ENCODE results near the gene VPS37B. TPM values are rescaled to one million over a fixed set of nuclear protein-coding genes. Genes with fewer than 3 reads are reported as not detected.
"Not testable (repeated sequence)": the region's sequence is repeated elsewhere in the genome, so short reads cannot be mapped to it uniquely, and the experiment has no call there.

VPS37B gene
- total and polyA plus RNA-seq, 12 donors = 11.0 to 52.4 (median 28.0) TPM

DNA sequence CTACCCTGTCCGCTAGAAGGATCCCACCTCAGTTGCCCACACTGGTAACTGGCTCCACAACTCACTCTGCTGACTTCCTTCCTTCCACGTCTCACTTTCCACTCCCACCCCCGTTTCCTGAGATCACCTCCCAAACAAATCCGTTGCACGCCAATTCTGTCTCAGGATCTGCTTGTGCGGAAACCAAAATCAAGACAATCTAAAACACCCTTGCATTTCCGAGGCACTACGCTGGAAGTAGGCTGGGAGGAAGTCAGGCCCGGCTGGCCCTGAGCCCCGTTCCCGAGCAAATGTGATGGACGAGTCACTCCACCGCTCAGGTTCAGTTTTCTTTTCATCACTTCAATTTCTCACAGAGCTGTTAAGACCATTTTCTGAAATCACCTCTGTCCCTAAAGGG is 47.3 kb upstream of the VPS37B start:
- peak in 3 of 7 donors; percentile 33 to 60 (median 35) for DNase-seq
- intact Hi-C loops (cut with DNase I) = loop anchor here in 1 of 2 donors (10.0 kb wide), 1 partner anchor 148 kb away; no protein-coding TSS in a partner anchor
- H3K27ac ChIP-seq = peak overlapping the region in 1 of 5 donors; percentile 35

DNA sequence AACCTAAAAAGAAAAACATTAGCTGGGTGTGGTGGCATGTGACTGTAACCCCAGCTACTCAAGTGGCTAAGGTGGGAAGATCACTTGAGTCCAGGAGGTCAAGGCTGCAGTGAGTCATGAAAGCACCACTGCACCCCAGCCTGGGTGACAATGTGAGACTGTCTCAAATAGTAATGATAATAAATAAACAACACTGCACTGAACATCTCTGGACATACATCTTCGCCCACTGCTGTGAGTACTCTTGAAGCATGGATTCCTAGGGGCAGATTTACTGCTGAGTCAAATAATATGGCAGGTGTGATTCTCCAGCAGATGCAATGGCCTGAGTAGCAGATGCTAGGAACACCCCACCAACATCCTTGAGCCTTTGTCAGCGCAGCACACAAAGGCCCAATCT is 46.7 kb upstream of the VPS37B start:
- WGBS, 4 donors = 91 to 100% (median 94%) methylated on average over 1 to 2 of the region's 2 CpGs
- intact Hi-C loops (cut with DNase I) = loop anchor here in 1 of 2 donors (10.0 kb wide), 1 partner anchor 148 kb away; no protein-coding TSS in a partner anchor

More for the DNA sequence above, 47.3 kb upstream of the VPS37B start:
- Histone ChIP-seq H3K27me3 (no peaks in the 10 kb centered on the region), H3K4me3 (no peak overlapping the region), H3K36me3 (replicated peaks in 1 of 2) (no peaks in the 10 kb centered on the region), H3K9me3 (replicated peaks in 1 of 3) (no peaks in the 10 kb centered on the region), H3K4me1 (replicated peaks in 1 of 2) (peaks cover 23 to 25% of the 10 kb centered on the region in 2 donors)
- no peak for TF ChIP-seq POLR2A (IDR thresholded peaks at IDR 0.05)
- TF ChIP-seq, protein P1, sequence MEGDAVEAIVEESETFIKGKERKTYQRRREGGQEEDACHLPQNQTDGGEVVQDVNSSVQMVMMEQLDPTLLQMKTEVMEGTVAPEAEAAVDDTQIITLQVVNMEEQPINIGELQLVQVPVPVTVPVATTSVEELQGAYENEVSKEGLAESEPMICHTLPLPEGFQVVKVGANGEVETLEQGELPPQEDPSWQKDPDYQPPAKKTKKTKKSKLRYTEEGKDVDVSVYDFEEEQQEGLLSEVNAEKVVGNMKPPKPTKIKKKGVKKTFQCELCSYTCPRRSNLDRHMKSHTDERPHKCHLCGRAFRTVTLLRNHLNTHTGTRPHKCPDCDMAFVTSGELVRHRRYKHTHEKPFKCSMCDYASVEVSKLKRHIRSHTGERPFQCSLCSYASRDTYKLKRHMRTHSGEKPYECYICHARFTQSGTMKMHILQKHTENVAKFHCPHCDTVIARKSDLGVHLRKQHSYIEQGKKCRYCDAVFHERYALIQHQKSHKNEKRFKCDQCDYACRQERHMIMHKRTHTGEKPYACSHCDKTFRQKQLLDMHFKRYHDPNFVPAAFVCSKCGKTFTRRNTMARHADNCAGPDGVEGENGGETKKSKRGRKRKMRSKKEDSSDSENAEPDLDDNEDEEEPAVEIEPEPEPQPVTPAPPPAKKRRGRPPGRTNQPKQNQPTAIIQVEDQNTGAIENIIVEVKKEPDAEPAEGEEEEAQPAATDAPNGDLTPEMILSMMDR (IDR thresholded peaks at IDR 0.05) = no peak
- WGBS, 4 donors = 52 to 67% (median 62%) methylated on average over 13 of the region's 13 CpGs

DNA sequence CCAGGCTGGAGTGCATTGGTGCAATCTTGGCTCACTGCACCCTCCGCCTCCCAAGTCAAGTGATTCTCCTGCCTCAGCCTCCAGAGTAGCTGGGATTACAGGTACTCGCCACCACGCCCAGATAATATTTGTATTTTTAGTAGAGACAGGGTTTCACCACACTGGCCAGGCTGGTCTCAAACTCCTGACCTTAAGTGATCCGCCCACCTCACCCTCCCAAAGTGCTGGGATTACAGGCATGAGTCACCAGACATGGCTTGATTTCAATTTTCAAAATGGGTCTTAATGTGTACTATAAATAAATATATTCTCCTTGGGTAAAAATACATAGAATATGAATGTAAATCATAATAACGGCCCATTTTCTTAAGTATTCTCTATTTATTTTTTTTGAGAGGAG is 45.4 kb upstream of the VPS37B start:
- intact Hi-C loops (cut with DNase I) = loop anchor here in 1 of 2 donors (10.0 kb wide), 1 partner anchor 147 kb away; no protein-coding TSS in a partner anchor
- H3K27ac ChIP-seq = not testable (repeated sequence)

More for the DNA sequence above, 46.7 kb upstream of the VPS37B start:
- no peak for DNase-seq
- no peaks in the 10 kb centered on the region for H3K9me3 ChIP-seq (replicated peaks in 1 of 3)
- peaks cover 23 to 25% of the 10 kb centered on the region in 2 donors for H3K4me1 ChIP-seq (replicated peaks in 1 of 2)
- no peak overlapping the region for H3K4me3 ChIP-seq
- H3K27me3 ChIP-seq = no peaks in the 10 kb centered on the region
- H3K36me3 ChIP-seq (replicated peaks in 1 of 2) = no peaks in the 10 kb centered on the region
- H3K27ac ChIP-seq = peak overlapping the region in 1 of 5 donors; percentile 35
- TF ChIP-seq, protein P1 (IDR thresholded peaks at IDR 0.05) = no peak
- TF ChIP-seq POLR2A (IDR thresholded peaks at IDR 0.05) = no peak

DNA sequence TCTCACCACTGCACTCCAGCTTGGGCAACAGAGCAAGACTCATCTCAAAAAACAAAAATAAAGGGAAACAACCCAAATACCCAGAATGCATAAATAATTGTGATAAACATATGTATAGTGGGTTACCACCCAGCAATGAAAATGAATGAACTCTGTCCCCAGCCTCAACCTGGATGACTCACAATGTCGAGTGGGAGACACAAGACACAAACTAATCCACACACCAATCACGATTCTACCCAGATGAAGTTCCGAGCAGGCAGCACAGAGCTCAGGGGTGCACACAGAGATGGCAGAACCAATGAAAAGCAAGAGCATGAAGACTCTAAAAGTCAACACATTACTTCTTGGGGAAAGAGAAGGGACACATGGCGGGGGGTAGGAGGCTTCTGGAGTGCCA is 43.2 kb upstream of the VPS37B start:
- Histone ChIP-seq H3K9me3 (replicated peaks in 1 of 3) (no peaks in the 10 kb centered on the region), H3K27ac (no peak overlapping the region), H3K4me3 (no peak overlapping the region), H3K4me1 (replicated peaks in 1 of 2) (peaks cover 0 to 3% of the 10 kb centered on the region in 2 donors), H3K27me3 (no peaks in the 10 kb centered on the region), H3K36me3 (replicated peaks in 1 of 2) (no peaks in the 10 kb centered on the region)
- TF ChIP-seq, protein P1 (IDR thresholded peaks at IDR 0.05) = no peak
- no peak for TF ChIP-seq POLR2A (IDR thresholded peaks at IDR 0.05)
- no peak for DNase-seq
- intact Hi-C loops (cut with DNase I) = no loop called here
- 85 to 95% (median 93%) methylated on average over 4 of the region's 4 CpGs for WGBS, 4 donors

More for the DNA sequence above, 45.4 kb upstream of the VPS37B start:
- not testable (repeated sequence) for DNase-seq; H3K4me3 ChIP-seq; H3K27me3 ChIP-seq; H3K36me3 ChIP-seq (replicated peaks in 1 of 2); H3K9me3 ChIP-seq (replicated peaks in 1 of 3)
- 79 to 87% (median 82%) methylated on average over 5 of the region's 5 CpGs for WGBS, 4 donors
- H3K4me1 ChIP-seq (replicated peaks in 1 of 2) = peaks cover 12 to 15% of the 10 kb centered on the region in 2 donors

DNA sequence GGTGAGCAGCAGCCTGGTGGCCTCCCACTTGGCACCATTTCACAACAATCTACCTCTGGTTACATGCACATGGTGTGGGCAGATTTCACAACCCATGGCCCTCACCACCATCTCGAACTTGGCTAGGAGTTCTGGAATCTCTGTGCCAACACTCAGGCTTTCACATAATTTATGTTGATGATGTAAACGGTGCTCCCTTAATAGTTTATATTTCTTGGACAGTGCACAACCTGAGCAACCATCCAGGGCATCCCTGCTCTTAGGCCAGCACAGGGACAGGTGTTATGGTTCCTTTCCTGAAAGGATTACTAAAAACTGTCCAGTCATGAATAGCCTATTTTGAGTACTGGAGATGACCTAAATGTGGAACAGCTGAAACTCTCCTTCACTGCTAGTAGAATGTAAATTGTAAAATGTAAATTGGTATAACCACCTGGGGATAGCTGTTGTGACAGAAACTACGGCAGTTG is 41.7 kb upstream of the VPS37B start:
- intact Hi-C loops (cut with DNase I) = no loop called here
- no peak overlapping the region for H3K4me3 ChIP-seq

More for the DNA sequence above, 41.7 kb upstream of the VPS37B start:
- no peaks in the 10 kb centered on the region for H3K9me3 ChIP-seq (replicated peaks in 1 of 3)
- H3K27ac ChIP-seq = no peak overlapping the region
- no peaks in the 10 kb centered on the region for H3K36me3 ChIP-seq (replicated peaks in 1 of 2)
- WGBS, 4 donors = 52 to 65% (median 63%) methylated on average over 3 of the region's 3 CpGs
- H3K27me3 ChIP-seq = no peaks in the 10 kb centered on the region
- no peaks in the 10 kb centered on the region for H3K4me1 ChIP-seq (replicated peaks in 1 of 2)
- TF ChIP-seq, protein P1 (IDR thresholded peaks at IDR 0.05) = no peak
- TF ChIP-seq POLR2A (IDR thresholded peaks at IDR 0.05) = no peak
- DNase-seq = peak in 1 of 7 donors; percentile 53
